ENCODE measurements around the gene LY6G5C. TPM values are rescaled to one million over a fixed set of nuclear protein-coding genes. Genes with fewer than 3 reads are reported as not detected.

Gene LY6G5C
- total and polyA plus RNA-seq, 9 of the 15 experiments (the other 6 are each of a cell fraction or from before 2014, with no cell fraction given) = 0.10 to 0.67 (median 0.46) TPM; not detected in 4

GRCh38 chr6:31663961-31664789, 16.7 kb downstream of the LY6G5C start (continued):
- TF ChIP-seq ZNF551 (CRISPR knock-in tag; IDR thresholded peaks at IDR 0.05) (no peak), SAFB2 (IDR thresholded peaks at IDR 0.05; ENCODE audit: borderline replicate concordance, low read depth, low read length, severe bottlenecking) (no peak), ZNF174 (CRISPR knock-in tag; IDR thresholded peaks at IDR 0.05) (no peak), TCF3 (CRISPR knock-in tag; IDR thresholded peaks at IDR 0.05) (no peak; the same call in 1 of the 2 replicates), FIP1L1 (IDR thresholded peaks at IDR 0.05; ENCODE audit: low read depth, low read length, poor library complexity, severe bottlenecking) (no peak), ZEB2 (IDR thresholded peaks at IDR 0.05) (no peak), MGA (IDR thresholded peaks at IDR 0.05) (no peak), POLR2G (IDR thresholded peaks at IDR 0.05; ENCODE audit: low read depth, low read length) (peak; percentile 91)
- TF ChIP-seq, protein P1, sequence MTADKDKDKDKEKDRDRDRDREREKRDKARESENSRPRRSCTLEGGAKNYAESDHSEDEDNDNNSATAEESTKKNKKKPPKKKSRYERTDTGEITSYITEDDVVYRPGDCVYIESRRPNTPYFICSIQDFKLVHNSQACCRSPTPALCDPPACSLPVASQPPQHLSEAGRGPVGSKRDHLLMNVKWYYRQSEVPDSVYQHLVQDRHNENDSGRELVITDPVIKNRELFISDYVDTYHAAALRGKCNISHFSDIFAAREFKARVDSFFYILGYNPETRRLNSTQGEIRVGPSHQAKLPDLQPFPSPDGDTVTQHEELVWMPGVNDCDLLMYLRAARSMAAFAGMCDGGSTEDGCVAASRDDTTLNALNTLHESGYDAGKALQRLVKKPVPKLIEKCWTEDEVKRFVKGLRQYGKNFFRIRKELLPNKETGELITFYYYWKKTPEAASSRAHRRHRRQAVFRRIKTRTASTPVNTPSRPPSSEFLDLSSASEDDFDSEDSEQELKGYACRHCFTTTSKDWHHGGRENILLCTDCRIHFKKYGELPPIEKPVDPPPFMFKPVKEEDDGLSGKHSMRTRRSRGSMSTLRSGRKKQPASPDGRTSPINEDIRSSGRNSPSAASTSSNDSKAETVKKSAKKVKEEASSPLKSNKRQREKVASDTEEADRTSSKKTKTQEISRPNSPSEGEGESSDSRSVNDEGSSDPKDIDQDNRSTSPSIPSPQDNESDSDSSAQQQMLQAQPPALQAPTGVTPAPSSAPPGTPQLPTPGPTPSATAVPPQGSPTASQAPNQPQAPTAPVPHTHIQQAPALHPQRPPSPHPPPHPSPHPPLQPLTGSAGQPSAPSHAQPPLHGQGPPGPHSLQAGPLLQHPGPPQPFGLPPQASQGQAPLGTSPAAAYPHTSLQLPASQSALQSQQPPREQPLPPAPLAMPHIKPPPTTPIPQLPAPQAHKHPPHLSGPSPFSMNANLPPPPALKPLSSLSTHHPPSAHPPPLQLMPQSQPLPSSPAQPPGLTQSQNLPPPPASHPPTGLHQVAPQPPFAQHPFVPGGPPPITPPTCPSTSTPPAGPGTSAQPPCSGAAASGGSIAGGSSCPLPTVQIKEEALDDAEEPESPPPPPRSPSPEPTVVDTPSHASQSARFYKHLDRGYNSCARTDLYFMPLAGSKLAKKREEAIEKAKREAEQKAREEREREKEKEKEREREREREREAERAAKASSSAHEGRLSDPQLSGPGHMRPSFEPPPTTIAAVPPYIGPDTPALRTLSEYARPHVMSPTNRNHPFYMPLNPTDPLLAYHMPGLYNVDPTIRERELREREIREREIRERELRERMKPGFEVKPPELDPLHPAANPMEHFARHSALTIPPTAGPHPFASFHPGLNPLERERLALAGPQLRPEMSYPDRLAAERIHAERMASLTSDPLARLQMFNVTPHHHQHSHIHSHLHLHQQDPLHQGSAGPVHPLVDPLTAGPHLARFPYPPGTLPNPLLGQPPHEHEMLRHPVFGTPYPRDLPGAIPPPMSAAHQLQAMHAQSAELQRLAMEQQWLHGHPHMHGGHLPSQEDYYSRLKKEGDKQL (CRISPR knock-in tag; IDR thresholded peaks at IDR 0.05; ENCODE audit: borderline replicate concordance) = peak; percentile 21; the same call in 1 of the 2 replicates
